Motor neuron (in vitro differentiated cells): ENCODE results near the gene ABTB2. TPM values are rescaled to one million over a fixed set of nuclear protein-coding genes. Genes with fewer than 3 reads are reported as not detected.

Source experiments
- ATAC-seq, 8 experiments: fragments of 200-7000 bp; cut with Tn5 transposase; replicated peaks in 6 of 8; 2 replicates each; pipeline ENCODE4 v1.8.0; 2021; ENCODE audit warnings: mild to moderate bottlenecking in 8 of 8, moderate library complexity in 8 of 8
- H3K27ac ChIP-seq, 2 donors: fragments of 250-450 bp; sonication (Bioruptor Pico); 2 replicates each; pipeline ENCODE4 v1.9.0; 2021; ENCODE audit warnings: antibody characterized with exemption in 2 of 2, mild to moderate bottlenecking in 2 of 2, moderate library complexity in 1 of 2
- H3K4me1 ChIP-seq, 2 donors: fragments of 250-450 bp; sonication (Bioruptor Pico); replicated peaks in 1 of 2; 2 replicates each; pipeline ENCODE4 v1.6.1; 2021; ENCODE audit warnings: antibody characterized with exemption in 2 of 2, mild to moderate bottlenecking in 2 of 2, moderate library complexity in 1 of 2
- H3K4me3 ChIP-seq, 5 donors: fragments of 250-450 bp; sonication (Bioruptor Pico); 2 replicates each; pipeline ENCODE4 v1.9.0; 2021; ENCODE audit warnings: antibody characterized with exemption in 5 of 5, mild to moderate bottlenecking in 5 of 5, moderate library complexity in 4 of 5
- WGBS, 10 experiments: fragments of 450-650 bp; shearing (Covaris generic); methylation state at CpG; one replicate each; pipeline ENCODE4 v1.0.0; 2022; 5-methylcytosine and 5-hydroxymethylcytosine counted together
- in situ Hi-C, 9 experiments: fragments of 400-800 bp; cut with MboI; loops; one replicate each; pipeline ENCODE4 v1.15.0; 2021; ENCODE audit warnings: low sequenced_read_pairs in 9 of 9, low pct_unique_long_range_greater_than_20kb in 2 of 9; ENCODE audit not compliant: unreplicated experiment in 9 of 9
- total RNA-seq, 8 experiments: library from RNA; unstranded; fragments of 300-600 nt; gene quantifications; 2 replicates each; pipeline versions ENCODE4 v1.2.3 to v1.2.4, GENCODE V29; 2022

The ABTB2 gene
- total RNA-seq, 8 experiments from 2014 or later = 3.0 to 5.0 (median 3.7) TPM

DNA sequence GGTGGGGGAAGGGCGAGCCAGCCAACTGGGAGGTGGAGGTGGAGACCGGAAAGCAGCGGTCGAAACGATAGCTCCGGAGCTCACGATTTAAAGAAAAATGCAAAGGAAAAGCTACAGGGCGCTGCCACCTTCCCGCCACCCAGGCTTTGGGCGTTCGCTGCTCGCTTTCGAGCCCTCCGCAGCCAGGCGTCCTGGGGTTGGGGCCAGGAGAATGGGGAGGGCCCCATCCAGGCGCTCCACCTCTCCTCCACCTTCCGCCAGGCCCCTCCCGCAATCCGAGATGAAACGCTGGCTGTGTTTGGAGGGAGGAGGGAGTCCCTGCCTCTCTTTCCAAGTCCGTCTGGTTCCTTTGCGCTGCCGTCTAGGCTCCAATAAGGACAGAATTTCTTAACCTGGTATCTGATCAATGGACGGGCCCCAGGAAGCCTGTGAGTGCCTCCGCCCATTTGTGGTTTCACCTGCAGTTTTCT, 483 bp upstream of the ABTB2 start:
- peak overlapping the region; percentile 35 to 54 (median 47) for H3K4me3 ChIP-seq
- H3K4me1 ChIP-seq = peaks cover 20 to 28% of the 10 kb centered on the region in 2 donors
- in situ Hi-C loops = loop anchor here (10.0 to 25.0 kb wide), 6 partner anchors 129 to 496 kb away; no protein-coding TSS in a partner anchor
- WGBS, 10 experiments = 0% methylated on average over 2 to 5 of the region's 25 CpGs; no CpG with 5 or more reads in 6 of the 10 experiments
- ATAC-seq = peak; percentile 8 to 33 (median 18)
- H3K27ac ChIP-seq = peak overlapping the region in 1 of 2 donors; percentile 51

DNA sequence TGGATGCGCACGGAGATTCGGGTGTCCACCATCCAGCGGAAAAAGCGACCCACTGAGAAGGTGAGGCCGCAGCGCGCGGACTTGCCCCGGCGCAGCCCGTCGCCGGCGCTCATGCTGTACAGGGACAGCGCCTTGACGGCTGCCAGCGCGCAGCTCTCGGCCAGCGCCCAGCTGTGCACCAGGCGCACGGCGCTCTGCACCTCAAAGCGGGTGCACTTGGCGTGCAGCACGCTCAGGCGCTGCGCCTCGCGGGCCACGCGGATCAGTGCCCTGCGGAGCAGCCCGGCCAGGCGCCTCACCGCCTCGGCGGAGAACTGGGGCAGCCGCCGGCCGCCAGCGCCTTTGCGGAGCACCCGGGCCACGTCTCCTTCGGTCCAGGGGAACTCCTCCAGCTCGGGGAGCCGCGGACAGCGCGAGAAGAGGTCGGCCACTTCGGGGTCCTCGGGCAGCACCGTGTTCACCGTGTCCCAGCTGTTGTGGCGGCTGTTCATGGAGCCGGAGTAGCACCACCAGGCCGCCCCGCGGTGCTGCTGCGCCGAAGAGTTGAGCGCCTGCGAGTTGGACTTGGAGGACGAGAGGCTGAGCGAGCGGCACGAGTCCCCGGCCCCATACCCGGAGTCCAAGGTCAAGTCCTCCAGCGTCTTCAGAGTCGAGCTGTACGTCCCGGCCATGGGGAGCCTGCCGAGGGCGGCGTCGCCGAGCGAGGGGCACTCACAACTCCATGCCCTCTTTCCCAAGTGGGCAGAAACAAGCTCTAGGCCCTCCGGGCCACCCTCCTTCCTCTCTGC, 703 bp downstream of the ABTB2 start:
- peaks cover 23 to 28% of the 10 kb centered on the region in 2 donors for H3K4me1 ChIP-seq
- ATAC-seq = peak; percentile 20 to 51 (median 40)
- in situ Hi-C loops = loop anchor here (10.0 to 25.0 kb wide), 6 partner anchors 130 to 495 kb away; no protein-coding TSS in a partner anchor
- WGBS, 10 experiments = 0 to 5% (median 0%) methylated on average over 1 to 16 of the region's 83 CpGs; no CpG with 5 or more reads in 6 of the 10 experiments
- peak overlapping the region; percentile 35 to 54 (median 51) for H3K4me3 ChIP-seq
- H3K27ac ChIP-seq = no peak overlapping the region

DNA sequence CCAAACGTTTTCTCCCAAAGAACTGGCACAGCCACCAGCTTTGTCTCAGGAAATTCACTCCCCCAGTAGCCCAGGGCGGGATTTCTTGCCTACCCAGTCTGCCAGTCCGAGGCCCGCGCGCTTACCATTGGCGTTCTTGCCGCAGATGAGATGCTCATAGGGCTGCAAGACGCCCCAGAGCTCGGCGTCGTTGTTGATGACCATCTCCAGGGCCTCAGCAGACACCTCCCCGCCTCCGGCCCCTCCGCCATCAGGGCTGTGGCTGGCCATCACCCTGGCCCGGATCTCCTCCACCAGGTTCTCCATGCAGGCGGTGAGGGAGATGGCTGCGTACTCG, 1.3 kb downstream of the ABTB2 start:
- in situ Hi-C loops = loop anchor here (10.0 to 25.0 kb wide), 6 partner anchors 131 to 494 kb away; no protein-coding TSS in a partner anchor
- Histone ChIP-seq H3K4me1 (peaks cover 23 to 28% of the 10 kb centered on the region in 2 donors), H3K27ac (no peak overlapping the region), H3K4me3 (peak overlapping the region; percentile 35 to 54 (median 51))
- WGBS, 10 experiments = 0 to 4% (median 3%) methylated on average over 1 to 9 of the region's 19 CpGs; no CpG with 5 or more reads in 7 of the 10 experiments
- ATAC-seq = peak; percentile 0 to 8 (median 6)

DNA sequence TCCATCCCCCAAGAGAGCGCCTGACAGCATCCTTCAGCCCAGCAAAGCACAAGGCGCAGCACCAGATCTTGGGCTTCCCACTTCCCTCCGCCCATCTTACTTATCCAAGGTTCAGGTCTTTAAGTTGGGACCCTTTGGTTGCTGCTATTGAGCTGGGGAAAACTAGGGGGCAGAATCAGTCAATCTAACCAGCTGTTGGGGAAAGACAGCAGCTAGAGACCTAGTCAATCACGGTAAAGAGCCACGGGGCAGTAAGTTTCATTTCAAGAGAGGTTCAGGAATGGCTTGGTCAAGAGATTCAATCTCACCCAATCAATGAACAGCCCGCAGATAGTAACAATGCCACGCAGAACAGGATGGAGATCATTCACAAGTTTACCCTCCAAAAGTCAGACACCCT, 1.7 kb downstream of the ABTB2 start:
- H3K4me1 ChIP-seq = peaks cover 23 to 28% of the 10 kb centered on the region in 2 donors
- H3K4me3 ChIP-seq = peak overlapping the region; percentile 35 to 54 (median 51)
- H3K27ac ChIP-seq = no peak overlapping the region
- no peak for ATAC-seq
- in situ Hi-C loops = loop anchor here (10.0 to 25.0 kb wide), 6 partner anchors 131 to 494 kb away; no protein-coding TSS in a partner anchor
- 0 to 100% (median 38%) methylated on average over 1 to 6 of the region's 7 CpGs; no CpG with 5 or more reads in 2 of the 10 experiments for WGBS, 10 experiments

DNA sequence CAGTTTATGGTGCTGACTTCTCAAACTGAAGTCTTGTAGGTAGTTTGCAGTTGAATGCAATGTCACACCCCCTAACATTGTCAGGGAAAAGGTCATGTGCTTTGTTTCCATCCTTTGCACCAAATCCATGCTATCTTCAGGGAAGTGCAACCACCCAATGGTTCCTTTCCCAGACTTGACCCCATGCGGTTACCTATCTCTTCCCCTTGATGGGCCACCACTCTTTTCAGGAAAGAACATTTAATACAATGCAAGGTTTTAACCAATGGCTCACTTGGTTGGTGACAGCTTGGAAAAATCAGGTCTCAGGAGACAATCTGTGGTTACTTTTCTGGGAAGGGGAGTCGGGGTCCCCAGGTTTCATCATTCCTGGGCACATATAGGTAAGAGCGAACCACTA, 2.1 kb downstream of the ABTB2 start:
- WGBS, 10 experiments = 51 to 100% (median 67%) methylated on average over 1 to 3 of the region's 3 CpGs; no CpG with 5 or more reads in 3 of the 10 experiments
- ATAC-seq = no peak
- Histone ChIP-seq H3K4me3 (peak overlapping the region; percentile 35 to 54 (median 51)), H3K4me1 (peaks cover 23 to 28% of the 10 kb centered on the region in 2 donors), H3K27ac (no peak overlapping the region)
- in situ Hi-C loops = loop anchor here (10.0 to 25.0 kb wide), 6 partner anchors 132 to 493 kb away; no protein-coding TSS in a partner anchor

DNA sequence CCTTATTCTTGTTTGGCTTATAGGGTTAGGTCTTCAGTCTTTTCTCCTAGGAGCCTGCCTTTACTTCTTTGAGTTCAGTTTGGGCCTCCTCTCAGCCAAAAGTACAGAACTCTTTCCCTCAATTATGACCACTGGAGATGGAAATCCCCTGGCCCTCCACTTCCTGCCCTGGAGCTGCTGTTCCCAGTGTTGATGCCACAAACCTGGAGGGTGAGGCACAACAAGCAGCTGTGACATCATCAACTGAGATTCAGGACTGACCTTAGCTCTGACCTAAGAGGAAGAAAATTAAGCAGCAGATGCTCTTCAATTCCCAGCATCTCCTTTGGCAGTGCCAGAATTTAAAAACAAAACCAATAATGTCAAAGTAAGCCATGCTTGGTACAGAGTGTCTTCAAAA, 3.0 kb downstream of the ABTB2 start:
- in situ Hi-C loops = loop anchor here (10.0 to 25.0 kb wide), 6 partner anchors 133 to 492 kb away; no protein-coding TSS in a partner anchor
- H3K27ac ChIP-seq = no peak overlapping the region
- no peak for ATAC-seq
- no peak overlapping the region for H3K4me3 ChIP-seq
- peaks cover 23 to 28% of the 10 kb centered on the region in 2 donors for H3K4me1 ChIP-seq

DNA sequence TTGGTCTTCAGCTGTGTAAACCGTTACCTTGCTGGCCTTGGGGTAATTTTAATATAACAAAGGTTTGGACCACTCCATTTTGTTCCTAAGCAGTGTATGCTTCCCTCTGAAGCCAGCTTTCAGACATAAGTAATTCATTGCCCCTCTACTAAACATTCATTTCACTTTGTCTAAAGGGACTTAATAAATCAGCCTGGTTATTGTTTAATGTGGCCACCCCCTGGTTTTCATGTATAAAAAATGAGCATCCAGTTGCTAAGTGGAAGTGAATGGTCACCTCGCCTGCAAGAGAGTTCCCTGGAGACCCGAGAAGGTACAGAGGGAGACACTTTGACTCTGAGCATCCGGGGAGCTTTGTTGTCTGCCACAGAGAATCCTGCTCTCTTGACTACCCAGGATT, 3.9 kb downstream of the ABTB2 start:
- peaks cover 23 to 30% of the 10 kb centered on the region in 2 donors for H3K4me1 ChIP-seq
- WGBS, 10 experiments = 0 to 93% (median 47%) methylated on average over 1 to 4 of the region's 4 CpGs; no CpG with 5 or more reads in 6 of the 10 experiments
- no peak overlapping the region for H3K27ac ChIP-seq
- ATAC-seq = peak in 1 of 8 experiments; percentile 11
- in situ Hi-C loops = loop anchor here (10.0 to 25.0 kb wide), 6 partner anchors 133 to 492 kb away; no protein-coding TSS in a partner anchor
- no peak overlapping the region for H3K4me3 ChIP-seq

DNA sequence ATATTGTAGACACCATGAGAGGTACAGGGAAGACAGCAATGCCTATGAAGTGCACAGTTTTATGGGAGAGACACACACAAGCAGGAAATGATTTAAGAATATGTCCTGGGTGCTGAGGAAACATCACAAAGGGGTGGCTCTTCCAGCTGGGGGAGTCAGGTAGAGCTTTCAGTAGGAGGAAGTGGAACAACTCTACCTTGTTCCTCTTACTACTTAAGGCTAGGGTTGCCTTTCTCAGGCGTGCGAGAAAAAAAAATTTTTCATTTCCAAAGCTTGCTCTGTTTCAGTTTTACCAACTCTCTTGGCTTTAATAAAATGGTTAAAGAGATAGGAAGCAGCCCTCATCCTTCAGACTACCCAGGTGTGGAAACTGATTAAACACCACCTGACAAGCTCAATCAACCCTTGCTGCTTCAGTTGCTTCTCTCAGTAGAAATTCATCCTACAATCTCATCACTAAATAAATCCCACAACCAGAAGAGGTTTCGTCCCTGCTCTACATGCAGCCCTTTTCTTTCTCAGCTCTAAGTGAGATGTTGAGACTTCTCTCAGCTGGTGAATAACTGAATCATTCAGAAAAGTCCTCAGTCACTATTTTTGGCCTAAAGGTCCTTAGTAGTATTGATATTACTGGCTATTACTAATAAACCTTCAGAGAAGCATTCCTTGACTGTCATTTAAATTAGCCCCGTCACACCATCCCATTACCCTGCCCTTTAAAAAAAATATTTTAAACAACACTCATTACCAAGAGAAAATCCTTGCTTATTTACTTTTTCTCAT, 5.9 kb downstream of the ABTB2 start:
- H3K4me1 ChIP-seq = peaks cover 23 to 36% of the 10 kb centered on the region in 2 donors
- 67 to 100% (median 91%) methylated on average over 1 to 4 of the region's 4 CpGs for WGBS, 10 experiments
- in situ Hi-C loops = loop anchor here (10.0 to 25.0 kb wide), 6 partner anchors 135 to 490 kb away; no protein-coding TSS in a partner anchor

DNA sequence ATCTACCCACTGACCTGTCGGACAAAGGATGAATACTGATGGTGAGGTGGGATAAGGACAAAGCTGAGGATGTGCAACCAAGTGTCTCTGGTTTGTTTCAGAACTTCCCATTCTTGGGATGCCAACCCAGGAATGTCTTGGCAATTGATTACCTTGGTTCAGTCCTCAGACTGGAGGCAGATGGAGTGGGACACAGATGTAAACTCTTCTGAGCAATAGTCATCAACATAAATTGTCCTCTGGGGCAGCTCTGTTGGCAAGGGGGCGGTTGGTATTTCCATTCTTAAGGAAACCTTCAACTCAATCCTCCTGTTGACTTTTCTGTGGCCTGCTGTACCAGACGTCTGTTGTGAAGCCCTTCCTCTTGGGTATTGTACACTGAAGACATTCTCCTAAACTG, 6.8 kb downstream of the ABTB2 start:
- in situ Hi-C loops = loop anchor here (10.0 to 25.0 kb wide), 6 partner anchors 136 to 489 kb away; no protein-coding TSS in a partner anchor
- 48 to 100% (median 83%) methylated on average over 1 to 3 of the region's 3 CpGs; no CpG with 5 or more reads in 1 of the 10 experiments for WGBS, 10 experiments

More for the DNA sequence above, 5.9 kb downstream of the ABTB2 start:
- no peak for ATAC-seq
- H3K27ac ChIP-seq = no peak overlapping the region
- H3K4me3 ChIP-seq = no peak overlapping the region

DNA sequence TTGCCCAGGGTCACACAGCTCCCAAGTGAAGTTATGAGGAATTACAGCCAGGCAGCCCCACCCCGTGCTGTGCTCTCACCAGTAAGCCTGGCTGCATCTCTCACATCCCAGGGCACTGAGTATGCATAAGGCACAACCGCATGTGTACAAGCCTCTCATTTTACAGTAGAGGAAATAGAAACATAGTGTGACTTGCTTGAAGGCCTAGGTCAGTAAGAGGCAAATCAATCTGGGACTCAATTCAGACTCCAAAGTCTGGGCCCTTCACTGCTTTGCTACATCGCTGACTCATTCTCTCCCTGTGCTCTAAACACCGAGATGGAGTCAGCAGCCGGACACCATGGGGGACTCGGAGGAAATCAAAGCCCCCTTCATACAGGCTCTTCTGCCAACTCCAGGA, 7.9 kb downstream of the ABTB2 start:
- in situ Hi-C loops = loop anchor here (10.0 to 25.0 kb wide), 6 partner anchors 137 to 488 kb away; no protein-coding TSS in a partner anchor
- peak in 7 of 8 experiments; percentile 8 to 60 (median 25) for ATAC-seq

More for the DNA sequence above, 6.8 kb downstream of the ABTB2 start:
- Histone ChIP-seq H3K4me1 (peaks cover 30 to 38% of the 10 kb centered on the region in 2 donors), H3K27ac (no peak overlapping the region), H3K4me3 (no peak overlapping the region)
- no peak for ATAC-seq

DNA sequence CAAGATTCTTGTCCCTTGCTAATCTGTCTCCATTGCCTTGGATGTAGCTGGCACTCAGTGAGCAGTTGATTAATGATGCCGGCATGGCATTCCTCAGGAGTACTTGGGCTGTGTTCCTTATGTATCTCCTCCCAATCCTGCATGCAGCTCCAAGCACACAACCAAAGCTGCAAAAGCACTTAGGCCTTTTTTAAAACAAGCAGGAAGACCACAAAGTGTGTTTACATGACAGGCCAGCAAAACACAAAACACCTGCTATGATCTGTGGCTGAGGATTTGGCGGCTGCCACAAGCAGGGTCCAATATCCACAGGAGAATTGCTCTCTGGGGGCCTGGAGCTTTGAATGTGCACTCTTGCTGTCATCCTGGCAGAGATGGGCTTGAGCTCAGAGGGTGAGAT, 8.9 kb downstream of the ABTB2 start:
- in situ Hi-C loops = no loop called here
- no peak overlapping the region for H3K4me3 ChIP-seq
- WGBS, 10 experiments = 22 to 78% (median 40%) methylated on average over 1 to 2 of the region's 2 CpGs; no CpG with 5 or more reads in 7 of the 10 experiments

More for the DNA sequence above, 7.9 kb downstream of the ABTB2 start:
- Histone ChIP-seq H3K27ac (no peak overlapping the region), H3K4me1 (peaks cover 31 to 42% of the 10 kb centered on the region in 2 donors), H3K4me3 (no peak overlapping the region)
- WGBS, 10 experiments = 18 to 97% (median 78%) methylated on average over 1 to 5 of the region's 6 CpGs; no CpG with 5 or more reads in 2 of the 10 experiments

DNA sequence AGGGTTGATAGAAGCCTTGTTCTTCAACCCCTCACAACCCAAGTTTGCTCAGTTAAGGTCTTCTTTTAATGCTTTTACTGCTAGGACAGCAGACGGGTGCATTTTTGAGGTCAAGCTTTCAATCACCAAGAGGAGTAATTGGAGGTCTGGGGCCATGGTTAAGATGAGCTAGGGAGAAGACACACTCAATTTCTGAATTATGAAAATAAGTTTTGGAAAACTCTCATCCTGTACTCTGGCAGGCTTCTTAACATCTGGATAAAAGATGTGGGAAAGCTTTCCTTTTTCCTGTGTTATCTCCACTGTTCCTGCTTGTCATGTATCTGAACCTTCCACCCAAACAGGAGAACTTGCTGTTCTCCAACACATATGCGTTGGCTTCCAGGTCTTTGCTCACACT, 9.7 kb downstream of the ABTB2 start:
- WGBS, 10 experiments = 20 to 100% (median 78%) methylated on average over 1 to 2 of the region's 2 CpGs; no CpG with 5 or more reads in 4 of the 10 experiments

More for the DNA sequence above, 8.9 kb downstream of the ABTB2 start:
- H3K4me1 ChIP-seq = peaks cover 26 to 42% of the 10 kb centered on the region in 2 donors
- no peak overlapping the region for H3K27ac ChIP-seq
- ATAC-seq = no peak

More for the DNA sequence above, 9.7 kb downstream of the ABTB2 start:
- no peak for ATAC-seq
- no peak overlapping the region for H3K4me3 ChIP-seq
- H3K27ac ChIP-seq = no peak overlapping the region
- in situ Hi-C loops = no loop called here
- peaks cover 18 to 35% of the 10 kb centered on the region in 2 donors for H3K4me1 ChIP-seq
